HL-60 (cell line): ENCODE measurements around the gene AGAP1.

Source experiments
- DNase-seq, 2 experiments: peaks; one replicate each; pipeline ENCODE4 v3.0.0-alpha.2; 2010 to 2020; ENCODE audit warnings: low read depth in 1 of 2, low spot score in 1 of 2
- H3K27ac ChIP-seq: fragments of 250-450 bp; sonication (Bioruptor Pico); replicated peaks from 2 replicates; pipeline ENCODE4 v1.5.1; 2020; ENCODE audit warnings: mild to moderate bottlenecking, moderate library complexity
- H3K27me3 ChIP-seq: fragments of 250-450 bp; sonication (Bioruptor Pico); 2 replicates; pipeline ENCODE4 v1.5.1; 2021; ENCODE audit warnings: mild to moderate bottlenecking, moderate library complexity; ENCODE audit not compliant: insufficient read depth, poor library complexity, severe bottlenecking
- H3K4me3 ChIP-seq: replicated peaks from 2 replicates; pipeline ENCODE4 v1.5.1; 2011; ENCODE audit warnings: mild to moderate bottlenecking, control low read depth, low read length; ENCODE audit not compliant: insufficient read depth
- GABPA ChIP-seq: IDR thresholded peaks from 2 replicates; pipeline ENCODE4 v1.6.1; 2012; ENCODE audit warnings: low read depth
- POLR2AphosphoS5 ChIP-seq: IDR thresholded peaks from 2 replicates; pipeline ENCODE4 v1.6.1; 2012; ENCODE audit warnings: low read depth
- SPI1 ChIP-seq: IDR thresholded peaks from 2 replicates; pipeline ENCODE4 v1.6.1; 2012; ENCODE audit warnings: low read depth, mild to moderate bottlenecking, borderline replicate concordance
- TF ChIP-seq, protein P1 (sequence below): IDR thresholded peaks from 2 replicates; pipeline ENCODE4 v1.6.1; 2012; ENCODE audit warnings: low read depth; ENCODE audit not compliant: insufficient replicate concordance
- TF ChIP-seq, protein P2 (sequence below): IDR thresholded peaks from one replicate; pipeline ENCODE4 v1.5.1; 2011; ENCODE audit warnings: low read length, control low read depth, inconsistent platforms; ENCODE audit not compliant: insufficient read depth

The AGAP1 gene

DNA sequence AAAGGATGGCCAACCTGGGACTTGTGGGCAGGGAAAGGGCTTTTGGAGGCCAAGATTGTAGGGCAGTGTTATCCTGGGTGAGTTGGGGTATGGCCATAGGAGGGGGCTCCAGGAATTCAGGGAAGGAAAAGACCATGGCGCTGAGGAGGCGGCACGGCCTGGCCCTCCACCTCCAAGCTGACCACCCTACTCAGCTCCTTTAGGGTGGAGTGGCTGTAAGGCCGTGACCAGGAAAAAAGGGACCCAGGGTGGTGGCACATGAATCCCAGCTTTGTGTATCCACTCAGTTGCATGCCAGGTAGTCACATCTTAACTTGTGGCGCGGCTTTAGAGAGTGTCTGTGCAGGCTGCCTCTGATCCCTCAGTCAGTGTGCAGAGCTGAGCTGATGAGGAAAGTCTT is 168.1 kb downstream of the AGAP1 start:
- no peak for DNase-seq
- TF ChIP-seq SPI1 (no peak), GABPA (no peak), POLR2AphosphoS5 (no peak)
- TF ChIP-seq, protein P1, sequence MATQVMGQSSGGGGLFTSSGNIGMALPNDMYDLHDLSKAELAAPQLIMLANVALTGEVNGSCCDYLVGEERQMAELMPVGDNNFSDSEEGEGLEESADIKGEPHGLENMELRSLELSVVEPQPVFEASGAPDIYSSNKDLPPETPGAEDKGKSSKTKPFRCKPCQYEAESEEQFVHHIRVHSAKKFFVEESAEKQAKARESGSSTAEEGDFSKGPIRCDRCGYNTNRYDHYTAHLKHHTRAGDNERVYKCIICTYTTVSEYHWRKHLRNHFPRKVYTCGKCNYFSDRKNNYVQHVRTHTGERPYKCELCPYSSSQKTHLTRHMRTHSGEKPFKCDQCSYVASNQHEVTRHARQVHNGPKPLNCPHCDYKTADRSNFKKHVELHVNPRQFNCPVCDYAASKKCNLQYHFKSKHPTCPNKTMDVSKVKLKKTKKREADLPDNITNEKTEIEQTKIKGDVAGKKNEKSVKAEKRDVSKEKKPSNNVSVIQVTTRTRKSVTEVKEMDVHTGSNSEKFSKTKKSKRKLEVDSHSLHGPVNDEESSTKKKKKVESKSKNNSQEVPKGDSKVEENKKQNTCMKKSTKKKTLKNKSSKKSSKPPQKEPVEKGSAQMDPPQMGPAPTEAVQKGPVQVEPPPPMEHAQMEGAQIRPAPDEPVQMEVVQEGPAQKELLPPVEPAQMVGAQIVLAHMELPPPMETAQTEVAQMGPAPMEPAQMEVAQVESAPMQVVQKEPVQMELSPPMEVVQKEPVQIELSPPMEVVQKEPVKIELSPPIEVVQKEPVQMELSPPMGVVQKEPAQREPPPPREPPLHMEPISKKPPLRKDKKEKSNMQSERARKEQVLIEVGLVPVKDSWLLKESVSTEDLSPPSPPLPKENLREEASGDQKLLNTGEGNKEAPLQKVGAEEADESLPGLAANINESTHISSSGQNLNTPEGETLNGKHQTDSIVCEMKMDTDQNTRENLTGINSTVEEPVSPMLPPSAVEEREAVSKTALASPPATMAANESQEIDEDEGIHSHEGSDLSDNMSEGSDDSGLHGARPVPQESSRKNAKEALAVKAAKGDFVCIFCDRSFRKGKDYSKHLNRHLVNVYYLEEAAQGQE = no peak
- TF ChIP-seq, protein P2, sequence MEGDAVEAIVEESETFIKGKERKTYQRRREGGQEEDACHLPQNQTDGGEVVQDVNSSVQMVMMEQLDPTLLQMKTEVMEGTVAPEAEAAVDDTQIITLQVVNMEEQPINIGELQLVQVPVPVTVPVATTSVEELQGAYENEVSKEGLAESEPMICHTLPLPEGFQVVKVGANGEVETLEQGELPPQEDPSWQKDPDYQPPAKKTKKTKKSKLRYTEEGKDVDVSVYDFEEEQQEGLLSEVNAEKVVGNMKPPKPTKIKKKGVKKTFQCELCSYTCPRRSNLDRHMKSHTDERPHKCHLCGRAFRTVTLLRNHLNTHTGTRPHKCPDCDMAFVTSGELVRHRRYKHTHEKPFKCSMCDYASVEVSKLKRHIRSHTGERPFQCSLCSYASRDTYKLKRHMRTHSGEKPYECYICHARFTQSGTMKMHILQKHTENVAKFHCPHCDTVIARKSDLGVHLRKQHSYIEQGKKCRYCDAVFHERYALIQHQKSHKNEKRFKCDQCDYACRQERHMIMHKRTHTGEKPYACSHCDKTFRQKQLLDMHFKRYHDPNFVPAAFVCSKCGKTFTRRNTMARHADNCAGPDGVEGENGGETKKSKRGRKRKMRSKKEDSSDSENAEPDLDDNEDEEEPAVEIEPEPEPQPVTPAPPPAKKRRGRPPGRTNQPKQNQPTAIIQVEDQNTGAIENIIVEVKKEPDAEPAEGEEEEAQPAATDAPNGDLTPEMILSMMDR = no peak
- peaks cover 5% of the 10 kb centered on the region for H3K27me3 ChIP-seq
- H3K4me3 ChIP-seq = no peak overlapping the region
- H3K27ac ChIP-seq = no peak overlapping the region

DNA sequence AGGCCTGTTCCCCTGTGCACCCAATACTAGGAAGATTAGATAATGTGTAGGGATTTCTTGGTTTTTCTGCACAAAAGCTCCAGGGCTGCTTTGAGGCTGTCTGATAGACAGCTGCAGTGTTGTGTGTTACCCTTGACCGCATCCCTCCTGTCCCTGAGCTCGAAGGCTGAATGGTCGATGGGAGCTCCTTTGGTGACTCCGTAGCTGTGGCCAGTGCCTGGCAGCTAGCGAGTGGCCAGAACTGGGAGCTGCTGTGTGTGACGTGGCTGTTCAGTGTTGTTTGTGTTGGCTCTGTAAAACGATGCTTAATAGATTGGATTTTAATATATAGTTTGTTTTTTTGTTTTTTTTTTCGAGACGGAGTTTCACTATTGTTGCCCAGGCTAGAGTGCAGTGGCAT is 170.0 kb downstream of the AGAP1 start:
- DNase-seq = no peak
- no peak overlapping the region for H3K27ac ChIP-seq
- TF ChIP-seq, protein P2 = no peak
- TF ChIP-seq POLR2AphosphoS5 = no peak
- TF ChIP-seq GABPA = no peak
- peaks cover 15% of the 10 kb centered on the region for H3K27me3 ChIP-seq
- H3K4me3 ChIP-seq = no peak overlapping the region

DNA sequence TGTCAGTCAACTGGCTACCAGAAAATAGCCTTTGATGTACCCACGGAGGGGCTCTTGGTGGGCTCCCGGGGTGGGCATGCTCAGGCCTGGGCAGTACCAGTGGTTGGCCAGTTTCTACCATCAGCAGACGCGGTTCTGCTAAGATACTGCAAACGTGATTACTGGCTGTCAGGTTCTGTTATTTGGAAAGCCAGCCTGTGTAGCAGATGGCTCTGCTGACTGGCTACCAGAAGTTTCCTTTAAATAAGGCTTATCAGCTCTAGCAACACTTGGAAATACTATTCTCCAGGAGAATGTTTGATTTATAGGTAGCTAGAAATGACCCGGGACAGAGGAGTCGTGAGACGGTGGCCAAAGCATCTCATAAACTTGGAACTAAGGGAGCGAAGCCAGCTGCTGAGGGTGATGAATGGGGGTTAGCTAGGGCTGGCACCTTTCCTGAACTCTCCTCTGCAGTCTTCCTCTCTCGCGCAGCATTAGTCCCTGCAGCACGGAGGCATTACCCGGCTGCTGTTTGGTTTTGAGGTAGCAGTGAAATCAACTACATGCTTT is 171.9 kb downstream of the AGAP1 start:
- TF ChIP-seq GABPA = no peak
- no peak for TF ChIP-seq POLR2AphosphoS5
- peaks cover 18% of the 10 kb centered on the region for H3K27me3 ChIP-seq
- DNase-seq = no peak
- H3K27ac ChIP-seq = no peak overlapping the region
- H3K4me3 ChIP-seq = no peak overlapping the region

DNA sequence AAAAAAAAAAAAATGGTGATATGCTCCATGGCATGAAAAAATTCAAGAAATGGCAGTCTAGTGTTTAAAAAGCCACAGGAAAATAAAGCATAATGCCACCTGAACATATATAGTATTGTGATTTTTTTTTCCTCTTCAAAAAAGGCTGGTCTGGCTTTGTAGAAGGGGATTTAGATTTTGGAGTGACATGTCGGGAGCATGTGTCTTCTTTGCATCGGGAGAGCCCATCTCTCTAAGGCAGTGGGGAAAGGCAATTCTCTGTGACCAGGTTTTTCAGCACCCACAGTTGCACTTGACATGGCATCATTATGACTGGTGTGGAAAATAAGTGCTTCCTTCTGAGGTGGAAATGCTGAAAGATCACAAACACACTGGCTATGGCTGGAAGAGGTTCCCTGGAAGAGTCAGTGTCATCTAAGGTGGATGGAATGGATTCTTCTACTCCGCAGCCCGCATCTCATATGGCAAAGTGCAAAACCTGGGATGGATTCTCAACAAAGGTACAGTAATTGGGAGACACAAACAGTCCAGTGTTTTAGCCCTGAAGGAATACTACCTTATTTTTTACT is 172.5 kb downstream of the AGAP1 start:
- peaks cover 18% of the 10 kb centered on the region for H3K27me3 ChIP-seq
- H3K4me3 ChIP-seq = no peak overlapping the region
- DNase-seq = no peak
- no peak overlapping the region for H3K27ac ChIP-seq
- no peak for TF ChIP-seq SPI1
- TF ChIP-seq, protein P1 = no peak
- TF ChIP-seq POLR2AphosphoS5 = no peak

DNA sequence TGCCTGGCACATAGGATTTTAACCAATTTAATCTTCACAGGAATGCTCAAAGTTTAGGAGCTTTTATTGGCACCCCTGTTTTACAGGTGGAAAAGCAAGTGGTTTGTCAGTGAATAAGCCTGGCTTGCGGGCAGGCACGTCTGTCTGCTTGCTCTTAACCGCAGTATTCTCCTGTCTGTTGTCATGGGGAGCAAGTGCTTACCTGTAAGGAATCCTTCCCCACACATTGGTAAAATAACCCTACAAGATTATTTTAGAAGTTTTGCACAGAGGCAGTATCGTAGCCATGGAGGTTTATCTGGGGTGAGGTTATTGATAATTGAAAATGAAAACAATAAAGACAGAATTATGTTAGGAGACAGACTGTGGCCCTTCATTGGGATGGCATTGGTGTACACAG is 174.9 kb downstream of the AGAP1 start:
- Histone ChIP-seq H3K27ac (no peak overlapping the region), H3K4me3 (no peak overlapping the region), H3K27me3 (peaks cover 31% of the 10 kb centered on the region)
- TF ChIP-seq POLR2AphosphoS5 = no peak
- TF ChIP-seq, protein P2 = no peak
- no peak for TF ChIP-seq GABPA
- no peak for TF ChIP-seq SPI1
- TF ChIP-seq, protein P1 = no peak
- no peak for DNase-seq
